GM21786 (cell line): ENCODE data around the gene HEG1.
"Not testable (repeated sequence)": the region's sequence is repeated elsewhere in the genome, so short reads cannot be mapped to it uniquely, and the experiment has no call there.

Source experiments
- ATAC-seq: cut with Tn5 transposase; IDR thresholded peaks from one replicate; pipeline ENCODE4 v1.9.1; 2021; ENCODE audit not compliant: unreplicated experiment

HEG1 gene

GRCh38 chr3:124960105-124960504 lies 95.7 kb downstream of the HEG1 start:
- no peak for ATAC-seq

- ATAC-seq = not testable (repeated sequence)
Measured at GRCh38 chr3:124957951-124958350, 97.8 kb downstream of the HEG1 start.

- no peak for ATAC-seq
Measured at GRCh38 chr3:124952282-124952855, 103.4 kb downstream of the HEG1 start.

GRCh38 chr3:124951511-124952281 lies 104.1 kb downstream of the HEG1 start:
- ATAC-seq = no peak

- no peak for ATAC-seq
Measured at GRCh38 chr3:124950026-124950425, 105.8 kb downstream of the HEG1 start.

GRCh38 chr3:124942613-124943012 lies 113.2 kb downstream of the HEG1 start:
- no peak for ATAC-seq

- ATAC-seq = no peak
Measured at GRCh38 chr3:124941771-124942170, 114.0 kb downstream of the HEG1 start.

GRCh38 chr3:124939661-124940060 lies 116.1 kb downstream of the HEG1 start:
- ATAC-seq = no peak

- no peak for ATAC-seq
Measured at GRCh38 chr3:124938896-124939295, 116.9 kb downstream of the HEG1 start.

- no peak for ATAC-seq
Measured at GRCh38 chr3:124937049-124937448, 118.7 kb downstream of the HEG1 start.

GRCh38 chr3:124935794-124936542 lies 119.8 kb downstream of the HEG1 start:
- ATAC-seq = no peak

GRCh38 chr3:124935264-124935663 lies 120.5 kb downstream of the HEG1 start:
- ATAC-seq = no peak

GRCh38 chr3:124934577-124934976 lies 121.2 kb downstream of the HEG1 start, which contains the start of gene MUC13:
Gene MUC13 (minus strand): TSS chr3:124934751. CDS start chr3:124934712, 39 bp downstream.
- ATAC-seq = no peak

- no peak for ATAC-seq
Measured at GRCh38 chr3:124928333-124929202, 127.2 kb downstream of the HEG1 start.

GRCh38 chr3:124927574-124928045 lies 128.2 kb downstream of the HEG1 start:
- ATAC-seq = peak; percentile 66

- ATAC-seq = no peak
Measured at GRCh38 chr3:124926426-124927101, 129.2 kb downstream of the HEG1 start.

- no peak for ATAC-seq
Measured at GRCh38 chr3:124924741-124925140, 131.1 kb downstream of the HEG1 start.

- ATAC-seq = no peak
Measured at GRCh38 chr3:124923833-124924232, 132.0 kb downstream of the HEG1 start.

GRCh38 chr3:124920718-124921117 lies 135.1 kb downstream of the HEG1 start:
- no peak for ATAC-seq

- no peak for ATAC-seq
Measured at GRCh38 chr3:124919756-124920155, 136.0 kb downstream of the HEG1 start.
